Neural cell (in vitro differentiated cells): ENCODE data around the gene PPP3CA.

Experiments used
- EZH2 ChIP-seq: fragments of 200-600, 300-800 bp; shearing (Covaris generic), sonication (generic); IDR thresholded peaks from 2 replicates; pipeline ENCODE4 v1.6.1; 2014; ENCODE audit warnings: antibody characterized with exemption, low read length, borderline replicate concordance, mild to moderate bottlenecking; ENCODE audit not compliant: insufficient read depth, poor library complexity, severe bottlenecking
- MXI1 ChIP-seq: fragments of 450-650 bp; conservative IDR thresholded peaks from 2 replicates; pipeline ENCODE4 v1.6.1; 2014; ENCODE audit warnings: antibody characterized with exemption, mild to moderate bottlenecking; ENCODE audit not compliant: poor library complexity, severe bottlenecking
- POLR2AphosphoS5 ChIP-seq: IDR thresholded peaks from 2 replicates; pipeline ENCODE4 v1.6.1; 2012
- TAF1 ChIP-seq: IDR thresholded peaks from 2 replicates; pipeline ENCODE4 v1.6.1; 2012; ENCODE audit warnings: low read depth
- TF ChIP-seq, protein P1 (sequence below): fragments of 450-650 bp; IDR thresholded peaks from 2 replicates; pipeline ENCODE4 v1.5.1; 2014; ENCODE audit warnings: antibody characterized with exemption, mild to moderate bottlenecking, moderate library complexity; ENCODE audit not compliant: poor library complexity, severe bottlenecking

DNA sequence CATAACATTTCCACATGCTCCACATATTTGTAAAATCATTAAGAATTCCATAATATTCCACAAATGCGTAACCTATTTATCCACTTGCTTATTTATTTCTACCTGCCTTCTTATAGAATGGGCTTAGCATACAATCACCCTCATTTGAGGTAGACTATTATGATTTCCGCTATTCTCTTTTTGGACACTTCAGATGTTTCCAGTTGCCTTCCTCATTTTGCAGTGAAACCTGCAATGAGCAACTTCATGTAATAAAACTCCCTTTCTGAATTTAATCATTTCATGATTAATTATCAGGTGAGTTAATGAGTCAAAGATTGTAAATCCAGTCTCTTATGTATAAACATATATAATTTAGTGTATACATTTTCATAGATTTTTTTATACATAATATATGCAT lies 58.0 kb downstream of the PPP3CA start:
- TF ChIP-seq TAF1: no peak
- TF ChIP-seq, protein P1, sequence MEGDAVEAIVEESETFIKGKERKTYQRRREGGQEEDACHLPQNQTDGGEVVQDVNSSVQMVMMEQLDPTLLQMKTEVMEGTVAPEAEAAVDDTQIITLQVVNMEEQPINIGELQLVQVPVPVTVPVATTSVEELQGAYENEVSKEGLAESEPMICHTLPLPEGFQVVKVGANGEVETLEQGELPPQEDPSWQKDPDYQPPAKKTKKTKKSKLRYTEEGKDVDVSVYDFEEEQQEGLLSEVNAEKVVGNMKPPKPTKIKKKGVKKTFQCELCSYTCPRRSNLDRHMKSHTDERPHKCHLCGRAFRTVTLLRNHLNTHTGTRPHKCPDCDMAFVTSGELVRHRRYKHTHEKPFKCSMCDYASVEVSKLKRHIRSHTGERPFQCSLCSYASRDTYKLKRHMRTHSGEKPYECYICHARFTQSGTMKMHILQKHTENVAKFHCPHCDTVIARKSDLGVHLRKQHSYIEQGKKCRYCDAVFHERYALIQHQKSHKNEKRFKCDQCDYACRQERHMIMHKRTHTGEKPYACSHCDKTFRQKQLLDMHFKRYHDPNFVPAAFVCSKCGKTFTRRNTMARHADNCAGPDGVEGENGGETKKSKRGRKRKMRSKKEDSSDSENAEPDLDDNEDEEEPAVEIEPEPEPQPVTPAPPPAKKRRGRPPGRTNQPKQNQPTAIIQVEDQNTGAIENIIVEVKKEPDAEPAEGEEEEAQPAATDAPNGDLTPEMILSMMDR: no peak
- no peak for TF ChIP-seq POLR2AphosphoS5
- TF ChIP-seq MXI1: no peak
- TF ChIP-seq EZH2: no peak
